Measurements from ENCODE around the gene RTRAF.

Gene RTRAF

DNA sequence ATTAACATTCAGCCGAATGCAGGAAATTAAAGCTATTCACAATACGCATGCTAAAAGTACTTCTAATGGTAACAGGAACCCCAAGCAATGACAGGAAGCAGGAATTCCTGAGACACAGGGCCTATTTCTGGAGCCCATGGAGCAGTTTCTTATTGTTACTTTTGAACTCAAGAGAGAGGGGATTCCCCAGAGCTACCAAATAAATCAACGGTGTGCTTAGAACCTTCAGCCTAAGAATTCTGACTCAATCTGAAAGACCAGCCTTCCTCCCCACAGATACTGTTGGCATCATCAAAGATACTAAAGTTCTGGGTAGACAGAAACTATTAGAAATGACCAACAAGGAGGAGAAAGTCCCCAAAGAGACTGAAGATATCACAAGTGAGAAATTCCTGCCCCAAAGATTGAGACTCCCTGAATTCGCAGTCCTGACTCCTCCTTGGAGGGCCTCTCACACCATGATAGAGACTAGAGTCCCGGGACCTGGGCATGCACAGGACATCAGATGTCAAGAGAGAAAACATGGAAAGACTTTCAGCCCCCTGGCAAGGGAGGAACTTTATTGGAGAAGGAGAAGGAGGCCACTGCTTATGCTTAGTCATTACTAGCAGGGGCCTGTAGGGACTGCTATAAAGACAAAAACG, 32.7 kb downstream of the RTRAF start:
- no peak for DNase-seq

DNA sequence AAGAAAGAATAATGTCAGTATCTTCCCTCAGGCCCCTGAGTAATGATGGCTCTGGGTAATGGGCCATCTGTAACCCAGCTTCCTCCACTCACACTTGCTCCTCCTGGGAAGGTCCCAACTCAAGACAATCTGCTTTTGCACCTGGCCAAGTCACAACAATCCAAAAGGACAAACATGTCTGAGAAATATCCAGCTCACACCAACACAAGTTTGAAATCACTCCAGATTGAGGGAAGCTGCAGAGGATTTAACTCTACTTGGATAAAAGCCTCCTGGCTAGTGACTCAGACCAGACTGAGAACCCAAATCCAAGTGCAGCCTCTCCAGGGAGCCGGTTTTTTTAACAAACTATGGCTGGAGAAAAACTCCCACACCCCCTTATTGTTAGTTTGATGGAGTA, 34.2 kb downstream of the RTRAF start:
- no peak for DNase-seq

DNA sequence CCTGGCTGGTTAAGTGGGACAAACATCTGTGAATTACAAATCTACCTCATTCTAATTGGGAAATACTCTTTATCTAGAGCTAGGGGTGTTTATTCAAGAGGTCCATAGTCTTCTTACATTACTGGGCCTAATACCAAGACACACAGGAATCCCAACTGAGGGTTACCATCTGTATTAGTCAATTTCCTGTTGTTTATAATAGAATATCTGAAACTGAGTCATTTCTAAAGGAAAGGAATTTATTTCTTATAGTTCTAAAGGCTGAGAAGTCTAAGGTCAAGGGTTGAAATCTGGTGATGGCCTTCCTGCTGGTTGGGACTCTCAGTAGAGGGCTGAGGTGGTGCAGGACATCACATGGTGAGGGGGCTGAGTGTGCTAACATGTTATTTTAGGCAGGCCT, 36.0 kb downstream of the RTRAF start:
- DNase-seq: no peak

- no peak for DNase-seq
Observed at GRCh38 chr14:52026017-52026660, 36.8 kb downstream of the RTRAF start.

- no peak for DNase-seq
Observed at GRCh38 chr14:52026901-52027300, 37.6 kb downstream of the RTRAF start.

- DNase-seq: no peak
Observed at GRCh38 chr14:52029881-52030280, 40.5 kb downstream of the RTRAF start.

DNA sequence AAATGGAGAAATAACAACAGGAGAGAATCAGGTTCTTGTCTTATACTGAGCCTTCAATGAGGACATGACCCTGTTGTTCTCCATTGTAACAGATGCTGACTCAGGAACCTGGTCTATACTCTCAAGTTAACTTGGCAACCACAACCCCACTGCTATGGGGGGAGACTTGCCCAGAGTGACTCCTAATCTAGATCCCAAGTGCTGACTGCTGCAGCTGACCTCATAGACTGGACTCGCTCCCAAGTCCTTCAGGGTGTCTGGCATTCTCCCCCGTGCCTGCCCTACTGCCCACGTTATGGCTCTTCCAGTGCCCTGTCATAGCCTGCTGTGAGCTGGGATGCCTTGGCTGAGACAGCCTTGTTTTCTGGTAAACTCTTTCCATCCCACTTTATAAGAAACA, 42.4 kb downstream of the RTRAF start:
- DNase-seq: no peak

- no peak for DNase-seq
Observed at GRCh38 chr14:52032204-52032801, 43.0 kb downstream of the RTRAF start.

DNA sequence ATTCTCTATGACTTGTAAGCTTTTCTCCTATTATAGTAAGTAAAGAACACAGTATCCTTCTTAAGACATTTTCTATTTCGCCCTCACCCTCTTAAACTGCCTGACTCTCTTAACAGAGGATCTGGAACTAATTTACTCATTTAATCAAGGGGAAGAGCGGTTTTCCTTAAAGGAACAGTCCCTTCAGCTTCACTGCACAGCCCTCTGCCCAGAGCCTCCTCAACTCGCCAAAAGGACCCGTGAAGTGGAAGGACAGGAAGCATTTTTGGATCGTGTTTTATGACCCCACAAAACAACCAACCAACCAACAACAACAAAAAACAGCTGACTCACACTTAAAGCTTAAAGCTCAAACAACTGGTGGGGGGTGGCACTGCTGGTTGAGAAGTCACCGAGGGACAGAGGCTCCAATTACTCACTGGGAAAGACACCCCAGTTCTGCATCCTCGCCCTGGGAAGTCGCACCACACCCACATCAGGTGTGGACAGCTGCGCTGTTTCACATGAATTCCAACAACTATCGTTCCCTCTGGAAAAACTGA, 43.8 kb downstream of the RTRAF start:
- DNase-seq: no peak

- no peak for DNase-seq
Observed at GRCh38 chr14:52039124-52039815, 49.9 kb downstream of the RTRAF start.

DNA sequence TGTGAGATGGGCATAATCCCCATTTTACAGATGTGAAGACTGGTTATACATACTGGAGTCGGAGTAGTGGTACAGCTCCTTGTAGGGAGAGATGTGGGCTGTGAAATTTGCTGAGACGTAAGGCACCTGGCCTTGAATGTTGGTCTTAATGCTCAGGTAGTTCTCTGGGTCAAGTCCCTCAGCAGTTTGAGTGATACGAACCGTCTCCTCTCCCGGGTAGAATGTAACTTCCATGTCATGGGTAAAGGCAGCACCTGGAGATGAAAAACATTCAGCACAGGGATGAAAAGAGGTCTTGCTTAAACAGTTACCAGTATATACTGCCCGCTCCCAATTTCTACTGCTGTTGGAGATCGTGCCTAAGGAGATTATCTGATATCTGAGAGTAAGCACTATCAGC, 51.3 kb downstream of the RTRAF start:
- no peak for DNase-seq

- DNase-seq: no peak
Observed at GRCh38 chr14:52042371-52043289, 53.3 kb downstream of the RTRAF start.

GRCh38 chr14:52043690-52044089, 54.3 kb downstream of the RTRAF start:
- DNase-seq: no peak

DNA sequence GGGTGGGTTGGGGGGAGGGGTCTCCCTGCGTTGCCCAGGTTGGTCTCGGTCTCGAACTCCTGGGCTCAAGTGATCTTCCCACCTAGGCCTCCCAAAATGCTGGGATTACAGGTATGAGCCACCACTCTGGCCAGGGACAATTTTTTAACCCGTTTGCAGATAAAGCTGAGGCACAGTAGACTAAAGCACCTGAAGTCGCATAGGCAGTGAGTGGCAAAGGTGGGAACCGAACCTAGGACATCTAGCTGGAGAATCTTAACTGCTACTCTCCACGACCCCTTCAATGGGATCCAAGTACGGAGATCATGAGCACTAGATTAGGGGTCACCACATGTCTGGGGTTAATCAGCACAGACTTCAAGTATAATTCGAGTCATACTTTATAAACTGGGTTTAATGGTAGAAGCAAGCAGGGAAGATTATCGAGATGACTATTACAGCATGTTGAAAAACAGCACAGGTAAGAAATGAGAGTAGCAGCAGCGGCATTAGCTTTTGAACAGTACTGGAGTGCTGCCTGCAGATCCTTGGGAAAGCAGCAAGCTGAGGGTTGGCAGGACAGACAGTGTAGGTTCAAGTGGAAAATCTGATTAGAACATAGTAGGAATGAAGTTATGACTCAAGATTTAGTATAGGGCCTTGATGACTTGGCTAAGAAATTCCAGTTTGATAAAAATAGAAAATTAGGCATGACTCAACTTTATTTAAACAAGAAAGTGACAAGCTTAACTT, 55.6 kb downstream of the RTRAF start:
- no peak for DNase-seq

DNA sequence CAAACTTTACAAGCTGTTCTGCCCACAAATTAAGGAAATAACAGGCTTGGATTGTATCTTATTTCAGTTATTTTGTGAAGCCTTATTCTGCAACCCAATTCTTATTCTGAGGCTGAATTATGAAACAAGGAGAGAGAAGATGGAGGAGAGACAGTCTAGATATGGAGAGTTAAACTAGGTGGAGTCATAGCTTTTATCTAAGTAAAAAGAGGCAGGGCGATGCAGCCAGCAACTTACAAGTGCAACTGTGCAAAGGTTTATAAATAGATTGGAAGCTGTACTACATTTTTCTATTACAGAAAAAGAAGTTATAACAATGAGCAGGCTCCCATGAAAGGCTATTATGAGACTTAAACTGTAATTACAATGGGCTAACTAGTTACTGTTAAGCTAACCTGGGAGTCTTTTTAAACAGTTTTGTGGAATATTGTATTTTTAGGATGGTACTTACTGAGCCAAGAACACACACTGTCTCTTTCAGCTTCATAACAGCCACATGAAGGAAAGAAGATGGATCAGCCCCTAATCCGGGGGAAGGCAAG, 57.1 kb downstream of the RTRAF start:
- no peak for DNase-seq

GRCh38 chr14:52048116-52048515, 58.8 kb downstream of the RTRAF start:
- DNase-seq: no peak

DNA sequence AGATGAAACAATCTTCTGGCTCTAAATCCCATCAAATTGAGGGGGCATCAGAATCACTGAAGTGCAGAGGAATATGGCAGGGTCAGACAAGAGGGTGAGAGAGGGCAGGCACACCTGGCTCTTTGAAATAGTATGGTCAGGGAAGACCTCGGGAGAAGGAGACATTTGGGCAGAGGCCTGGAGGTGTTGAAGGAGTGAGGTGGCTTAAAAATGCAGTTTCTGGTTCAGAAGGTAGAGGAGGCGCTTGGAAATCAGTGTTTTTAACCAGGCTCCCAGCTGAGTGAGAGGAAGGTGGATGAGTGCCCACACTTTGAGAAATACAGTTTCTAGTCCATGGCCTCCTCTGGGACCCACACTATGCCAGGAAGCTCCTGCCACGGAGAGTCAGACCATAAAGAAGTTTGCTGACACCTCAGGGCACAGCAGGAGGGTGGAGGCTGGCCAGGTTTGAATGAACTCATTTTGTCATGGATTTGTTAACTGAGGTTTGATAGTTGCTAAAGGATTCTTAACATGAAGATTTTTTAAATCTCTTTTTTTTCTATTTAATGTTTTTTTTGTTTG, 59.4 kb downstream of the RTRAF start:
- no peak for DNase-seq

- no peak for DNase-seq
Observed at GRCh38 chr14:52049271-52049670, 59.9 kb downstream of the RTRAF start.

DNA sequence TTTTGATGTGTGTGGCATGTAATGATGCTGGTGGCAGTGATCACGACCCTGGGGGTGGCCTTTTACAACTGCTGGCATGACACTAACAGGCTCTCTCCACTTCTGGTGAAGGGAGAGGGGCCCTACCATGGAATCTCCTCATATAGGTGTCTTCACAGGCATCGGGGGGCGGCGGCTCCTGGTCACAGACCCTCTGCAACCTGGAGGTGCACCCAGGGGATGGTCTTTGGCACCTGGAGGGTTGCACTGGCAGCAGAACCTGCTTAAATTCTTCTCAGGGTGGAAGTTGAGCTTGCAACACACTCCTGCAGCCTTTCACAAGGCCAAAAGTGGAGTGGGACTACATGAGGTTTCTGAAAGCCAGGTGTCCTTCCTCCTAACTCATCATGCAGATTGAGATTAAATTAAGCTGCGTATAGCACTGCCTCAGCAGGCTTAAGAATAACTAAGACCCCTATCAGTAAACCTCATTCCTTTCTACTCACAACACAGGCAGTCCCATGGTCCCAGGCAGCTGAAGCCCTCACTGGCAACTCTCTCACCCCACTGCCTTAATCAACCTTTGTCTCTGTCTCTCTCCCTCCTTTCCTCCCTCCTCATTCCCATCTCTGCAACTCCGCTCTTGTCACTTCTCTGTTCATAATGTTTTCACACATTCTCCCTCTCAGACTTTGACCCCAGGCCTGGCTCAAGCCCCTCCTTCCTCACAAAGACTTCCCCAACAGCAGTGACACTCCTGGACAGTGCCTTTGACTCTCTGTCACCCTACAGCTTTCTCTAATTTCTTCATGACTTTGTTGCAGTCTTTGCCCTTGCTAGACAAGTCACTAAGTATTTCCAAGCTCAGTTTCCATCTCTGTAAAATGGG, 60.6 kb downstream of the RTRAF start:
- DNase-seq: no peak

GRCh38 chr14:52051251-52051650, 61.9 kb downstream of the RTRAF start:
- no peak for DNase-seq

Data from activated T-cell treated with anti-CD3 and anti-CD28 coated beads for 4 hours (primary cell).